Gastrocnemius medialis (tissue), 4 donors: ENCODE results near the gene MSL1.

Experiments used
- POLR2A ChIP-seq, 2 donors: fragments of 450-650 bp; IDR thresholded peaks; one replicate each; pipeline ENCODE4 v1.6.1; 2017; ENCODE audit warnings: antibody characterized with exemption in 2 of 2, mild to moderate bottlenecking in 2 of 2, moderate library complexity in 2 of 2
- TF ChIP-seq, protein P1 (sequence below), 5 experiments: fragments of 450-650 bp in 3 of 5; fragments of 200-600 bp in 2 of 5; sonication (generic) in 2 of 5; IDR thresholded peaks in 4 of 5; conservative IDR thresholded peaks in 1 of 5; 1 replicate in 4 of 5; 2 replicates in 1 of 5; pipeline ENCODE4 v1.5.1; 2016 to 2019; ENCODE audit warnings: antibody characterized with exemption in 5 of 5, mild to moderate bottlenecking in 3 of 5, moderate library complexity in 3 of 5

- TF ChIP-seq, protein P1, sequence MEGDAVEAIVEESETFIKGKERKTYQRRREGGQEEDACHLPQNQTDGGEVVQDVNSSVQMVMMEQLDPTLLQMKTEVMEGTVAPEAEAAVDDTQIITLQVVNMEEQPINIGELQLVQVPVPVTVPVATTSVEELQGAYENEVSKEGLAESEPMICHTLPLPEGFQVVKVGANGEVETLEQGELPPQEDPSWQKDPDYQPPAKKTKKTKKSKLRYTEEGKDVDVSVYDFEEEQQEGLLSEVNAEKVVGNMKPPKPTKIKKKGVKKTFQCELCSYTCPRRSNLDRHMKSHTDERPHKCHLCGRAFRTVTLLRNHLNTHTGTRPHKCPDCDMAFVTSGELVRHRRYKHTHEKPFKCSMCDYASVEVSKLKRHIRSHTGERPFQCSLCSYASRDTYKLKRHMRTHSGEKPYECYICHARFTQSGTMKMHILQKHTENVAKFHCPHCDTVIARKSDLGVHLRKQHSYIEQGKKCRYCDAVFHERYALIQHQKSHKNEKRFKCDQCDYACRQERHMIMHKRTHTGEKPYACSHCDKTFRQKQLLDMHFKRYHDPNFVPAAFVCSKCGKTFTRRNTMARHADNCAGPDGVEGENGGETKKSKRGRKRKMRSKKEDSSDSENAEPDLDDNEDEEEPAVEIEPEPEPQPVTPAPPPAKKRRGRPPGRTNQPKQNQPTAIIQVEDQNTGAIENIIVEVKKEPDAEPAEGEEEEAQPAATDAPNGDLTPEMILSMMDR (IDR thresholded peaks at IDR 0.05 in 4 of 5, conservative IDR thresholded peaks at IDR 0.05 in 1 of 5) = no peak
- TF ChIP-seq POLR2A (IDR thresholded peaks at IDR 0.05) = no peak
Measured at GRCh38 chr17:40178021-40178601, 56.3 kb downstream of the MSL1 start.
